Stimulated activated effector memory CD8-positive, alpha-beta T cell treated with anti-CD3 and anti-CD28 coated beads, Interleukin-12 subunit alpha, Interleukin-12 subunit beta, amount 100 ng/mL, for 72 hours (primary cell): ENCODE measurements around the gene MAN1A1.

Source experiments
- ATAC-seq: fragments of 150-1000 bp; cut with Tn5 transposase; 2 replicates; pipeline ENCODE4 v1.10.0; 2021
- DNase-seq, 2 donors: peaks; one replicate each; pipeline ENCODE4 v3.0.0; 2021 to 2022; ENCODE audit warnings: low spot score in 2 of 2
- H3K27ac Mint-ChIP-seq: one replicate; pipeline ENCODE4 v1.8.0; 2022; ENCODE audit warnings: mild to moderate bottlenecking, mixed read lengths
- H3K36me3 Mint-ChIP-seq: one replicate; pipeline ENCODE4 v1.8.0; 2022; ENCODE audit warnings: mild to moderate bottlenecking, mixed read lengths
- H3K4me1 Mint-ChIP-seq: one replicate; pipeline ENCODE4 v1.8.0; 2022; ENCODE audit warnings: mixed read lengths
- H3K4me3 Mint-ChIP-seq: one replicate; pipeline ENCODE4 v1.8.0; 2022; ENCODE audit warnings: mild to moderate bottlenecking, mixed read lengths
- H3K9me3 Mint-ChIP-seq: one replicate; pipeline ENCODE4 v1.8.0; 2022; ENCODE audit warnings: mixed read lengths

The MAN1A1 gene

DNA sequence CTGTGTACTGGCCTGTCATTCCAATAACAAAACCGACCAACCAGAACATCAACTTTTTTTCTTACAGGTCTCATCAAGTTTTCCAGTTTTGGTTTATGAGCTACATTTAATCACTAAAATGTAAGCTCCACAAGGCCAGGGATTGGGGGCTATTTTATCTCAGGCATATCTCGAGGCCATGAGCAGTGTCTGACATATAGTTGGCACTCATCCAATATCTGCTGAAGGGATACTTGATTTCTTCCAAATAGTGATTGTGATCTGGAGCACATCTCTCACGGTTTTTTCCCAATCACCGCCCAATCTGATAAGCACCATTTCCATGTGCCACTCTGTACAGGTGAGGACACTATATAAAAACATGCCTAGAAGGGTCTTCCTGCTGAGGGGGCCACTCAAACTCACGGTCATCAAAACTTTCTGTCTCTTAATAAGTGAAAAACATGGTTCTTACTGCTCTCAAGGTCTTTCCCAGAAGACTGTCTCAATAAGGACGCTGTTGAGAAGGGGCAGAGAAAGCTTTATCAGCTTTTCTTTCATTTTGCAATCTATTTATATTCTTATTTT, 65.5 kb downstream of the MAN1A1 start:
- H3K27ac Mint-ChIP-seq: no peak overlapping the region

DNA sequence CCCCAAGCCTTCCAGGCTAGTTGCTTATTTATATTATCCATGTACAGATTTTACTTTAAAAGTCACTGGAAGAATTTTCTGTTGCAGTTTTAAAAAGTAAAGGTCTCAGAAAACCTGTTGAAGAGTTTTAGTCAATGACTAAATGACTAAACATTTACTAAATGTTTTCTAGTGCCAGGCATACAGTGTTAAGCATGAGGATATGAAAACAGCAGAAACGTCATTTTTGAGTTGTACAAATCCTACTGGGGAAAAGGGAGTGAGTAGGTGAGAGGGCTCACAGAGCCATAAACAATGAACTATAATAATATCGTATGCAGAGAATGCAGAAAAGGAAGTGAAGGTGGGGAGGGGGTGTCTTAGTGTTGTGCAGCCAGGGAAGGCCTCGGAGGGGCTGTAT, 66.3 kb downstream of the MAN1A1 start:
- H3K9me3 Mint-ChIP-seq: no peaks in the 10 kb centered on the region
- no peak for DNase-seq

More for the DNA sequence above, 65.5 kb downstream of the MAN1A1 start:
- ATAC-seq (no peak), DNase-seq (no peak)
- Mint-ChIP-seq H3K4me3 (no peak overlapping the region), H3K9me3 (no peaks in the 10 kb centered on the region), H3K36me3 (peaks cover 45% of the 10 kb centered on the region), H3K4me1 (peaks cover 17% of the 10 kb centered on the region)

DNA sequence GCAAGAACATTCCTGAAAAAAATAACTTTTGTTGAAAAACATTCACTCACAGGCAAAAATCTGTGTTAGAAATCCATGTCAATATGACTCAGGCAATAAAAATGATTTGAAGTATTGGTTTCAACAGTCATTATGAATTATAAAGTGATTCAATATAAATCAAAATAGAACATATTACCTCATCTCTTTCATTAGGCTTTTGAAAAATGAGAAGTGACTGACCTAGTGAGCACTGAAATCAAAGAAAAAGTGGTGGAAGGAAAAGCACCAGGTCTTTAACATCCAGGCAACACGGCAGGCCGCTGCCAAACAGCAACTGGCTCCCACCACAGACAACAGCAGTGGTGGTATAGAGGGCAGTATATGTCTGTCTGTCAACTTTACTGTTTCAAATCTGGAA, 68.9 kb downstream of the MAN1A1 start:
- peak; percentile 13 for ATAC-seq

More for the DNA sequence above, 66.3 kb downstream of the MAN1A1 start:
- H3K4me1 Mint-ChIP-seq: peaks cover 17% of the 10 kb centered on the region
- H3K4me3 Mint-ChIP-seq: no peak overlapping the region
- peaks cover 42% of the 10 kb centered on the region for H3K36me3 Mint-ChIP-seq
- peak overlapping the region; percentile 18 for H3K27ac Mint-ChIP-seq
- no peak for ATAC-seq

DNA sequence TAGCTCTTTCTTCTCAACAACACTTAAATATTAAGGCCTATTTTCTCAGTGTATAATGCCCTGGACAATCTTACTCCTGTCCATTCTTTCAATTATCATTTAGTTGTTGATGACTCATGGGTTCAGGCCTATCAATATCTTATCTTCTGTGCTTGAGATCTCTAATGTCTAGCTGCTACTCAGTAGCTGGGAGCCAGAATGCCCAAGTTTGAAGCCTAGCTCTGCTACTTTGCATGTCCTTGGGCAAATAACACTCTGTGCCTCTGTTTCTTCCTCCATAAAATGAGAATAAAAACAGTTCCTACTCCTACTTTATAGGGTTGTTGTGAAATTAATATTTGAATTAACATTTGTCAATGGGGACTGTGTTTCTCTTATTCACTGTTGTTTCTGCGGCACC, 69.5 kb downstream of the MAN1A1 start:
- Mint-ChIP-seq H3K27ac (no peak overlapping the region), H3K4me1 (peaks cover 17% of the 10 kb centered on the region), H3K9me3 (no peaks in the 10 kb centered on the region), H3K36me3 (peaks cover 38% of the 10 kb centered on the region), H3K4me3 (no peak overlapping the region)
- DNase-seq (no peak), ATAC-seq (no peak)

More for the DNA sequence above, 68.9 kb downstream of the MAN1A1 start:
- H3K9me3 Mint-ChIP-seq: no peaks in the 10 kb centered on the region
- H3K36me3 Mint-ChIP-seq: peaks cover 44% of the 10 kb centered on the region
- H3K4me3 Mint-ChIP-seq: no peak overlapping the region
- no peak for DNase-seq
- H3K4me1 Mint-ChIP-seq: peaks cover 17% of the 10 kb centered on the region
- H3K27ac Mint-ChIP-seq: no peak overlapping the region

DNA sequence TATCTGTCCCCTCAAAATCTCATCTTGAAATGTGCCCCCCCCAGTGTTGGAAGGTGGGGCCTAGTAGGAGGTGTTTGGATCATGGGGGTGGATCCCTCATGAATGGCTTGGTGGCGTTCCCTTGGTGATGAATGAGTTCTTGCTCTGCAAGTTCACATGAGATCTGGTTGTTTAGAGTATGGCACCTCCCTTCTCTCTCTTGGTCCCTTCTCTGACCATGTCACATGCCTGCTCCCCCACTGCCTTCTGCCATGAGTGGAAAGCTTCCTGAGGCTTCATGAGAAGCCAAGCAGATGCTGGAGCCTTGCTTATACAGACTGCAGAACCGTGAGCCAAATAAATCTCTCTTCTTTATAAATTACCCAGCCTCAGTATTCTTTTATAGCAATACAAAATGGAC, 70.9 kb downstream of the MAN1A1 start:
- no peak overlapping the region for H3K27ac Mint-ChIP-seq
- ATAC-seq (no peak), DNase-seq (no peak)
- H3K4me3 Mint-ChIP-seq: no peak overlapping the region
- peaks cover 24% of the 10 kb centered on the region for H3K36me3 Mint-ChIP-seq
- no peaks in the 10 kb centered on the region for H3K9me3 Mint-ChIP-seq
- peaks cover 16% of the 10 kb centered on the region for H3K4me1 Mint-ChIP-seq

DNA sequence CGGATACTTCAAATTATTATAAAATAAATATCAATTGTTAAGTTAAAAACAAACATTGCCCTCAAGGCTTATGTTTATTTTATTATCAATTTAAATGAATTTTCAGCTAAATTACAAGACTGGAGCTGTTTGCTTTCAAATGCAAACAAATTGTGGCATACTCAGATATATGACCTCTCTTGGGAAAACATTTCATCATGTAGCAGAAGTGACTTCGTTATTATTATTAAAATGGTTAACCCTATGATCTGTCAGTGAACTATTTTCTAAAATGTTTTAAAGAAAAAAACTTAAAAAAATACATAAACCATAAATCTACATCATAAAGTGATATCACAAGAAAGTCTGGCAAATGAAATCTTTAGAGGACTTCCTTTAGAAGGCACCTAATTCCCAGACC, 72.5 kb downstream of the MAN1A1 start:
- DNase-seq: no peak
- ATAC-seq: no peak
- H3K27ac Mint-ChIP-seq: no peak overlapping the region
- peaks cover 18% of the 10 kb centered on the region for H3K36me3 Mint-ChIP-seq
- peaks cover 9% of the 10 kb centered on the region for H3K4me1 Mint-ChIP-seq
- no peak overlapping the region for H3K4me3 Mint-ChIP-seq
- peaks cover 2% of the 10 kb centered on the region for H3K9me3 Mint-ChIP-seq

DNA sequence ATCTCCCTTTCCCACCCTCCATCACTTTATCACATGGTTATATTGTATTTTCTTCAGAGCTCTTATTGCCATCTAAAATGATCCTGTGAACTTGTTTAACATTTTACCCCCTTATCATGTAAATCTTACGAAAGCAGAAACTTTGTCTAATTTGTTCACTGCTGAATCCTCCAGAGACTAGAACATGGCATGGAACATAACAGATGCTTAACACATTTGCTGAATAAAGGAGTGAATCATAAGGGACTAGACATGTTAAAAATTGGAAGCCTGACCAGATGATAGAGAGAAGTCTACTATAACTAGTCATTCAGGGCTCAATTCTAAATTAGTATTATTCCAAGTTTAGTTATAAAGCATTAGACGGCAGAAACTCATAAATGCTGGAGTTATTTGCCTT, 73.3 kb downstream of the MAN1A1 start:
- ATAC-seq (no peak), DNase-seq (no peak)
- H3K9me3 Mint-ChIP-seq: peaks cover 3% of the 10 kb centered on the region
- peaks cover 6% of the 10 kb centered on the region for H3K4me1 Mint-ChIP-seq
- no peak overlapping the region for H3K4me3 Mint-ChIP-seq
- H3K27ac Mint-ChIP-seq: no peak overlapping the region
- peaks cover 11% of the 10 kb centered on the region for H3K36me3 Mint-ChIP-seq

DNA sequence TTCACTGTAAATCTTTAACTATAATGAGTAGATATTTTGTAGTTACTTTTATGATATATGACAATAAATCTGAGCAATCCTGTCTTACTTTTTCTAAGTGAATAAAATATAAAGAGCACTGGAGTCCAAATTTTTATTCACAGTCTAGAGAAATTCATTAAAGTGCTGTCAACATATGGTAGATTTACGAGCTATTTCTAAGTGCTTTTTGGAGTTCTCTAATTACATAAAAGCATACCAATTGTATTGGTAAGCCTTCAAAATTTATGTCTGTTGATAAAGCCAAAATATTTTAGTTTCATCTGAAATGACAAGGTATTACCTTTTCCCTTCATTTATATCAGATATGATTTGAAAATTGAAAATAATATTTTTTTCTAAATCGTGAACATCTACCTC, 75.4 kb downstream of the MAN1A1 start:
- Mint-ChIP-seq H3K4me1 (peaks cover under 1% of the 10 kb centered on the region), H3K36me3 (peaks cover 5% of the 10 kb centered on the region), H3K27ac (no peak overlapping the region), H3K9me3 (peaks cover 8% of the 10 kb centered on the region), H3K4me3 (no peak overlapping the region)
- DNase-seq (no peak), ATAC-seq (no peak)

DNA sequence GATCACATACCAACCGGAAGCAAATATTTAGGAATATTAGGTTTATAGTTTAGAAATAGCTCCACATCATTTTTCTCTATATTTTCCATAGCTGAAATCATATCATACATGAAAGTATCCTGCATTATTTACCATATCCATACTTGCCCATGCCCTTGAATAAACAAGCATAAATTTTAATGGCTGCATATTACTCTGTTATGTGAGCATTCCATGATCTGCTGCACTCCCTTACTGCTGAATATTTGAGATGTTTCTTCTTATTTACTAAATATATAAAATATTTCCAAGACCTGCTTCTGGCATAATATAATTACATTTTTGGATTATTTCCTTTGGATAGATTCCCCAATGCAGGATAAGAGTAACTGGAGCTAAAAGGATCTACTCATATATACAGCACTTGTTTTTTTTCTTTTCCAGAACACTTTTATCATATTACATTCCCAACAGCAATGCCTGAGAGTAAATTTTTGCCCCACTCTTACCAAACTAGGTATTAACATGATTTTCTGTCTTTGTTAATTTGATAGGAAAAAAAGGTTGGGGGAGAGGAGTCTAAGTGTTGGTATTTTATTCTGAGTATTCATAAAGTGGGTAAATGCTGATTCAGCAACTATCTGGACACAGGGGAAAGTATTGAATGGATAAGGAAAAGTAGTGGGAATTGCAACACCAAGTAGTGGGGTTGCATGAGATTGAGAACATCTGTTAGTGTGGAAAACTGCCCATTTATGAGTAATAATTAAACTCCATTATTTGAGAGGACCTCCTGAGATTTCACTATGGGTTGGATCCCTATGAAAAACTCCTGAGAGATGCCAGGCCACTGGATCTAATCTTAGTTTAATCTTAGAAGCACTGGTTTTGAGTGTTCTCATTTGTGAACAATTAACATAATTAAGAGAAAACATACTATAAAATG, 76.0 kb downstream of the MAN1A1 start:
- Mint-ChIP-seq H3K4me3 (no peak overlapping the region), H3K9me3 (peaks cover 8% of the 10 kb centered on the region), H3K27ac (no peak overlapping the region), H3K36me3 (peaks cover 5% of the 10 kb centered on the region), H3K4me1 (peaks cover 7% of the 10 kb centered on the region)
- no peak for DNase-seq
- ATAC-seq: no peak

DNA sequence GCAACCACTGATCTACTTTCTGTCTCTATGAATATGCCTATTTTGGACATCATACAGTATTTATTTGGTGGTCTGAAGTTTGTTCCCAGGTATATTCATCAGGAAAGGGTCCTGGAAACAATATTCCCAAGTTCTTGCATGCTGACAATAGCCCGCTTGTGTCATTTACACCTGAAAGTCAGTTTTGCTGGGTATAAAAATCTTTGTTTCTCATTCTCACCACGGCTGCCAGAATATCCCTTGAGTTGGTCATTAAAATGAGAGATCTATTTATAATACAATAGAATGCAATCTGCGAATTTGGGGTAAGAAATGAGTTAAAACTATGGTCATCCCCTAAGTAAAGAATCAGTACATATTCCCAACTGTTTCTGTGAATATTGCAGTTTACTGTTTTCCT, 79.0 kb downstream of the MAN1A1 start:
- ATAC-seq: no peak
- peaks cover 20% of the 10 kb centered on the region for H3K4me1 Mint-ChIP-seq
- H3K4me3 Mint-ChIP-seq: no peak overlapping the region
- H3K27ac Mint-ChIP-seq: no peak overlapping the region
- peaks cover 8% of the 10 kb centered on the region for H3K9me3 Mint-ChIP-seq
- no peaks in the 10 kb centered on the region for H3K36me3 Mint-ChIP-seq
- DNase-seq: no peak

DNA sequence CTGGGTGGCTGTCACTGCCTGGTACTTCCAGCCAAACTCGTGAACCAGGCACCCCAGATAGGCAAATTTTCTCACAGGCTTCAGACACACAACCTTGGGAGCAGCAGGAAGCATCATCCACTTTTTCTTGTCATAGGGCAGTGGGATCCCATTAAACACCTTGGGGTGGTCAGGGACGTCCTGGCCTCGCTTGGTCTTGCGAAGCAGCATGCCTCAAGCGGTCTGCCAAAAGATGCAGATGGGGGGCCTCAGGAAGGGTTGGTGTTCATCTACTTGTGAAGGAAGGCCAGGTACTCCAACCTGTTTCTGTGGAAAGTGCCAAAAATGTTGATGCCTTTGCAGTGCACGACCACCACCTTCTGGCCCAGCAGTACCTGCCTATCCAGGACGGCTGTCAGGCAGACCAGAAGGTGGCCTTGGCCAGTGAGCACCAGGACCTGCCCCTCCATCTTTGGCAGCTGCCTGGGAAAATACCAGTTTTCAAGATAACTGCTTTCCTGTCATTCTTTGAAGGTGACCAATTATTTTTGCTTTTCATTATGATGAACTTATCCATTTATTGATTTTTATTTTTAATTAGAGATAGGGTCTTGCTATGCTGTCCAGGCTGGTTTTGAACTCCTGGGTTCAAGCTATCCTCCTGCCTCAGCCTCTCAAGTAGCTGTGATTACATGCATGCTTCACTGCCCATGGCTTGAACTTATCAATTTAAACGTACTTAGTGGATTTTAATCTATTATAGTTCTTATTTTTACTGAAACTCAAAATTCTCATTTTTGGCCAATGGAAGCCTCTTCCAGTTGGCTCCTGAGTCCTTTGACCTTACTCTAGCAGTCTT, 80.1 kb downstream of the MAN1A1 start:
- DNase-seq: no peak
- Mint-ChIP-seq H3K9me3 (peaks cover 8% of the 10 kb centered on the region), H3K27ac (no peak overlapping the region), H3K4me3 (no peak overlapping the region), H3K36me3 (no peaks in the 10 kb centered on the region), H3K4me1 (peaks cover 20% of the 10 kb centered on the region)
- ATAC-seq: no peak

DNA sequence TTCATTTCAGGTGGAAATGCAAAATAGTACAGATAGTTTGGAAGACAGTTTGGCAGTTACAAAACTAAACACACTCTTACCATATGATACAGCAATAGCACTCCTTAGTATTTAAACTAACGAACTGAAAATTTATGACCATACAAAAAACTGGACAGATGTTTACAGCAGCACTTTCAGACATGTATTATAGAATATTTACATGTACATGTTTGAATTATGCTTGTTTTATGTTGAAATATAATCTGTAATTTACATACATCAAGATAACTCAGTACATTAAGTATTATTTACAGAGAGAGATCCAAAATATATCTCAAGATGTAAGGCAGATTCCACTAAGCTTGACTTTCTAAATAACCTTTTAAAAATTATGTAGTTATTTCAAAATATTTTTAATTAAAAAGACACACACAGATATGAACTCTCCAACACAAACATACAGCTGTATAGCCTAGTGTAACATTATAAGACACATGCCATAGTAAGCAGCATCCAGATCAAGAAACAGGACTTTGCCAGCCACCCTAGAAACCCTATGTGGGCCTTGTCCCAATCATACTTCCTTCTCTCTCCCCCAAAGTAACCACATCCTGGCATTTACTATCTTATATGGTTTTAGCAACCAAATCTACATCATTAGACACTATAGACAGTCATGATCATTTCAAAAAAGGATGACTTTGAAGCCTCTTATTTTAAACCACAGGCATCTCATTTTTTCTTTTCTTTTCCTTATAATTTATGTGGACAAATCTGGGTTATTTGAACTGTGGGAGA, 82.2 kb downstream of the MAN1A1 start:
- peaks cover 8% of the 10 kb centered on the region for H3K9me3 Mint-ChIP-seq
- ATAC-seq: peak; percentile 88

DNA sequence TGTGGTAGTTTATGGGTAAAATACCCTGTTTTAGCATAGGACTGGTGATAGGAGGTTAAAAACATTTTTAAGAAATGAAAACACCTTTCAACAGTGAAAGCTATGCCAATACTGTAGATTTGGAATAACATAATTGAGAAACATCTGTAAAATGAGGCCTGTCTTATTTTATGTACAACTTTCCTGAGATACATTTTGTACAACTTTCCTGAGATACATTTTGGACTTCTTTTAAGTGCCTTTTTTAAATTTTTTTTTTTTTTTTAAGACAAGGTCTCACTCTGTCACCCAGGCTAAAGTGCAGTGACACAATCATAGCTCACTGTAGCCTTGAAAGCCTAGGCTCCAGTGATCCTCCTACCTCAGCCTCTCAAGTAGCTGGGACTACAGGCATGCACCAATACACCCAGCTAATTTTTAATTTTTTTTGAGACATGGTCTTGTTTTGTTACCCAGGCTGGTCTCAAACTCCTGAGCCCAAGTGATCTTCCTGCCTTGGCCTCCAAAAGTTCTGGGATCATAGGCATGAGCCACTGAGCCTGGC, 84.6 kb downstream of the MAN1A1 start:
- H3K27ac Mint-ChIP-seq: no peak overlapping the region
- H3K9me3 Mint-ChIP-seq: no peaks in the 10 kb centered on the region
- H3K36me3 Mint-ChIP-seq: no peaks in the 10 kb centered on the region
- ATAC-seq (no peak), DNase-seq (no peak)
- H3K4me1 Mint-ChIP-seq: peaks cover 30% of the 10 kb centered on the region
- H3K4me3 Mint-ChIP-seq: no peak overlapping the region

More for the DNA sequence above, 82.2 kb downstream of the MAN1A1 start:
- H3K36me3 Mint-ChIP-seq: no peaks in the 10 kb centered on the region
- peaks cover 20% of the 10 kb centered on the region for H3K4me1 Mint-ChIP-seq
- H3K27ac Mint-ChIP-seq: no peak overlapping the region
- DNase-seq: no peak
- no peak overlapping the region for H3K4me3 Mint-ChIP-seq

DNA sequence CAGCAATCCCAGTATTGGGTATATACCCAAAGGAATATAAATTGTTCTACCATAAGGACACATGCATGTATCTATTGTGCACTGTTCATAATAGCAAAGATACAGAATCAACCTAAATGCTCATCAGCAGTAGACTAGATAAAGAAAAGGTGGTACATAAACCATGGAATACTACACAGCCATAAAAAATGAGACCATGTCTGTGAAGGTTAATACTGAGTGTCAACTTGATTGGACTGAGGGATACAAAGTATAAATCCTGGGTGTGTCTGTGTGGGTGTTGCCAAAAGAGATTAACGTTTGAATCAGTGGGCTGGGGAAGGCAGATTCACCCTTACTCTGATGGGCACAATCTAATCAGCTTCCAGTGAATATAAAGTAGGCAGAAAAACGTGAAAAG, 86.9 kb downstream of the MAN1A1 start:
- ATAC-seq: no peak
- H3K4me1 Mint-ChIP-seq: peaks cover 19% of the 10 kb centered on the region
- H3K36me3 Mint-ChIP-seq: no peaks in the 10 kb centered on the region

DNA sequence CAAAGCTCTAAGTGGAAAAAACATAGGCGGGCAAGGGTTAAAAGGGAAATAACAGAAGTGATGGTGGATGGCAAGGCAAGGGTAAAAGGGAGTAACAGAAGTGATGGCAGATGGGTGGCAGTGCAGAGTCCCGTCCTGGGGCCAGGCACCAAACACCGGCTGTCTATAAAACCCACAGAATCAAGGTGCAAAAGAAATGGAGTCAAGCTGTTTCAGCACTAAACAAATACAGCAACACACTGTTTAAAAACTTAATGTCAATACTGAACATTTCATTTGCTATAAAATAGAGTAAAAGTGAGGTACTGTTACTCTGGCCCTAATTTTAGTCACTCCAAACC, 87.6 kb downstream of the MAN1A1 start:
- no peak overlapping the region for H3K4me3 Mint-ChIP-seq
- no peaks in the 10 kb centered on the region for H3K9me3 Mint-ChIP-seq
- no peaks in the 10 kb centered on the region for H3K36me3 Mint-ChIP-seq
- DNase-seq (no peak), ATAC-seq (no peak)
- H3K27ac Mint-ChIP-seq: peak overlapping the region; percentile 75
- peaks cover 19% of the 10 kb centered on the region for H3K4me1 Mint-ChIP-seq

More for the DNA sequence above, 86.9 kb downstream of the MAN1A1 start:
- H3K9me3 Mint-ChIP-seq: no peaks in the 10 kb centered on the region
- no peak overlapping the region for H3K4me3 Mint-ChIP-seq
- no peak for DNase-seq
- H3K27ac Mint-ChIP-seq: no peak overlapping the region
